HCT116 (cell line): ENCODE data around the gene NDOR1. TPM values are rescaled to one million over a fixed set of nuclear protein-coding genes. Genes with fewer than 3 reads are reported as not detected.
A peak's percentile ranks its signal among the peaks of the same experiment; 100 is the strongest.

Experiments used
- ATAC-seq: fragments of 200-7000 bp; cut with Tn5 transposase; 2 replicates; pipeline ENCODE4 v1.9.1; 2020; ENCODE audit warnings: mild to moderate bottlenecking, moderate library complexity
- BruUV-seq: library from RNA; stranded (reverse); fragments of 400-500 nt; replicated peaks from 2 replicates; lab custom pipeline; 2021; lab: Mats Ljungman, UMichigan
- CTCF ChIA-PET: fragments of 300-600 bp; sonication (Branson Sonifier 250); formaldehyde crosslinking; loops from one replicate; lab custom pipeline; 2021; ENCODE audit warnings: antibody characterized with exemption; lab: Charles Lee
- POLR2A ChIA-PET: fragments of 300-600, 350-600 bp; sonication (Branson Sonifier 250); formaldehyde crosslinking; loops from one replicate; lab custom pipeline; 2021; ENCODE audit warnings: antibody characterized with exemption; lab: Charles Lee
- RAD21 ChIA-PET, 2 experiments: fragments of 300-600 bp; sonication (Branson Sonifier 250); formaldehyde crosslinking; loops; one replicate each; lab custom pipeline; 2023; ENCODE audit warnings: low total read pairs in 2 of 2; ENCODE audit not compliant: uncharacterized antibody in 2 of 2, unreplicated experiment in 2 of 2, low non-redundant PET in 1 of 2; lab: Charles Lee
- DNase-seq: peaks from one replicate; pipeline ENCODE4 v3.0.0-alpha.2; 2010; ENCODE audit warnings: low read depth, low spot score
- H2AFZ ChIP-seq: fragments of 200-600 bp; shearing (Covaris generic), sonication (generic); 2 replicates; pipeline ENCODE4 v1.6.1; 2017; ENCODE audit warnings: low read depth, mixed run types, mixed read lengths, antibody characterized with exemption, low read length; ENCODE audit not compliant: poor library complexity, severe bottlenecking
- H3K27ac ChIP-seq: 2 replicates; pipeline ENCODE4 v1.5.1; 2012; ENCODE audit warnings: low read depth, low read length
- H3K27me3 ChIP-seq: fragments of 200-600 bp; sonication (generic); 2 replicates; pipeline ENCODE4 v1.6.1; 2016; ENCODE audit warnings: mixed run types, low read length, mixed read lengths; ENCODE audit not compliant: insufficient read depth
- H3K36me3 ChIP-seq, 2 experiments: fragments of 200-500 bp in 1 of 2; fragments of 200-600 bp in 1 of 2; sonication (Bioruptor generic) in 1 of 2; sonication (generic) in 1 of 2; 2 replicates each; pipeline versions ENCODE4 v1.5.1 to v1.6.1; 2014 to 2016; ENCODE audit warnings: low read length in 2 of 2, inconsistent platforms in 1 of 2, mixed read lengths in 1 of 2, mixed run types in 1 of 2; ENCODE audit not compliant: insufficient read depth in 2 of 2, control insufficient read depth in 1 of 2
- H3K4me1 ChIP-seq, 2 experiments: fragments of 200-600 bp in 1 of 2; sonication (generic) in 1 of 2; 2 replicates each; pipeline versions ENCODE4 v1.5.1 to v1.6.1; 2012 to 2017; ENCODE audit warnings: low read length in 2 of 2, inconsistent platforms in 1 of 2, mild to moderate bottlenecking in 1 of 2, mixed read lengths in 1 of 2, mixed run types in 1 of 2, moderate library complexity in 1 of 2; ENCODE audit not compliant: insufficient read depth in 2 of 2, control insufficient read depth in 1 of 2
- H3K4me2 ChIP-seq: fragments of 200-600 bp; sonication (generic); 2 replicates; pipeline ENCODE4 v1.6.1; 2017; ENCODE audit warnings: mixed run types, low read length, mixed read lengths
- H3K4me3 ChIP-seq, 2 experiments: fragments of 200-600 bp in 1 of 2; sonication (generic) in 1 of 2; replicated peaks in 1 of 2; 2 replicates each; pipeline ENCODE4 v1.5.1; 2011 to 2016; ENCODE audit warnings: low read length in 2 of 2, control low read depth in 1 of 2, low read depth in 1 of 2, mild to moderate bottlenecking in 1 of 2, mixed read lengths in 1 of 2, mixed run types in 1 of 2
- H3K79me2 ChIP-seq: fragments of 200-600 bp; sonication (generic); 2 replicates; pipeline ENCODE4 v1.6.1; 2017; ENCODE audit warnings: mild to moderate bottlenecking, mixed run types, low read length, moderate library complexity, mixed read lengths; ENCODE audit not compliant: insufficient read depth
- H3K9ac ChIP-seq: fragments of 200-600 bp; sonication (generic); 2 replicates; pipeline ENCODE4 v1.6.1; 2016; ENCODE audit warnings: low read length, mixed read lengths
- H3K9me2 ChIP-seq: fragments of 200-600 bp; sonication (generic), shearing (Covaris generic); 2 replicates; pipeline ENCODE4 v1.6.1; 2017; ENCODE audit warnings: mixed run types, mild to moderate bottlenecking, moderate library complexity; ENCODE audit not compliant: insufficient read depth
- H3K9me3 ChIP-seq, 2 experiments: fragments of 200-500 bp in 1 of 2; fragments of 200-600 bp in 1 of 2; sonication (Bioruptor generic) in 1 of 2; sonication (generic) in 1 of 2; 2 replicates each; pipeline ENCODE4 v1.6.1; 2014 to 2017; ENCODE audit warnings: low read length in 2 of 2, mixed read lengths in 2 of 2, inconsistent platforms in 1 of 2, low read depth in 1 of 2, mild to moderate bottlenecking in 1 of 2, mixed run types in 1 of 2, moderate library complexity in 1 of 2; ENCODE audit not compliant: control insufficient read depth in 1 of 2, insufficient read depth in 1 of 2
- H4K20me1 ChIP-seq: fragments of 200-600 bp; sonication (generic), shearing (Covaris generic); 2 replicates; pipeline ENCODE4 v1.6.1; 2017; ENCODE audit warnings: mixed run types, mild to moderate bottlenecking, moderate library complexity; ENCODE audit not compliant: insufficient read depth
- ATF3 ChIP-seq: IDR thresholded peaks from 2 replicates; pipeline ENCODE4 v1.6.1; 2012
- CTCF ChIP-seq, 3 experiments: fragments of 200-600 bp in 1 of 3; sonication (generic) in 1 of 3; IDR thresholded peaks in 2 of 3; conservative IDR thresholded peaks in 1 of 3; 2 replicates each; pipeline ENCODE4 v1.5.1; 2012 to 2017; ENCODE audit warnings: low read depth in 2 of 3, low read length in 2 of 3, antibody characterized with exemption in 1 of 3, borderline replicate concordance in 1 of 3, control low read depth in 1 of 3, mild to moderate bottlenecking in 1 of 3, mixed read lengths in 1 of 3, mixed run types in 1 of 3, moderate library complexity in 1 of 3; ENCODE audit not compliant: insufficient read depth in 1 of 3
- POLR2A ChIP-seq: IDR thresholded peaks from 2 replicates; pipeline ENCODE4 v1.7.0; 2011; ENCODE audit warnings: borderline replicate concordance; ENCODE audit not compliant: insufficient read depth, insufficient read length; ENCODE audit errors: extremely low read depth
- SRF ChIP-seq: IDR thresholded peaks from 2 replicates; pipeline ENCODE4 v1.6.1; 2012; ENCODE audit warnings: low read depth
- YY1 ChIP-seq: IDR thresholded peaks from 2 replicates; pipeline ENCODE4 v1.6.1; 2011; ENCODE audit warnings: low read length, low read depth, moderate library complexity, mild to moderate bottlenecking; ENCODE audit not compliant: insufficient replicate concordance; ENCODE audit errors: extremely low read depth
- ZFX ChIP-seq: fragments of 450-650 bp; IDR thresholded peaks from 2 replicates; pipeline ENCODE4 v1.6.1; 2017
- ZNF274 ChIP-seq: fragments of 200-500 bp; sonication (Bioruptor generic); IDR thresholded peaks from 2 replicates; pipeline ENCODE4 v1.6.1; 2014; ENCODE audit warnings: mild to moderate bottlenecking, low read depth, low read length, inconsistent platforms
- intact Hi-C: fragments of 100-400 bp; cut with micrococcal nuclease; formaldehyde crosslinking; loops from 2 replicates; pipeline ENCODE4 v1.10.0; 2022
- total RNA-seq: library from RNA; stranded (reverse); gene quantifications from one replicate; pipeline ENCODE4 v1.2.1, GENCODE V29; 2021; ENCODE audit not compliant: unreplicated experiment

NDOR1 gene
- total RNA-seq, 1 experiment from 2014 or later: 28.4 TPM

GRCh38 chr9:137240841-137241489 lies 35.5 kb downstream of the NDOR1 start, which contains the start of gene TUBB4B (continued):
- TF ChIP-seq ATF3 (no peak), CTCF (IDR thresholded peaks at IDR 0.05 in 2 of 3, conservative IDR thresholded peaks at IDR 0.05 in 1 of 3; ENCODE audit: borderline replicate concordance in 1 of 3, insufficient read depth in 1 of 3, low read depth in 2 of 3, low read length in 2 of 3) (no peak), ZFX (no peak), SRF (no peak), YY1 (peak; percentile 87), ZNF274 (no peak), POLR2A (peak; percentile 98)

- H3K9me3 ChIP-seq: no peaks in the 10 kb centered on the region
- TSS peak; percentile 74 for BruUV-seq
- no peaks in the 10 kb centered on the region for H3K27me3 ChIP-seq
- ATAC-seq: peak; percentile 14
- H3K4me1 ChIP-seq: peaks cover 29 to 55% of the 10 kb centered on the region in 2 experiments
- H4K20me1 ChIP-seq: peaks cover 21% of the 10 kb centered on the region; the same call in 1 of the 2 replicates
- peak overlapping the region; percentile 93 for H3K9ac ChIP-seq
- TF ChIP-seq ZFX (peak; percentile 33; the same call in 1 of the 2 replicates), YY1 (no peak)
- intact Hi-C loops: loop anchor here (1.0 kb wide), 2 partner anchors 14 to 41 kb away; partner anchors contain the start of genes NELFB and TPRN
- CTCF ChIA-PET: interaction anchor here (0.6 to 1.9 kb wide), 6 partner anchors 12 to 212 kb away, joined by 3 to 10 read pairs (median 4); partner anchors contain the start of gene MAN1B1
- H3K4me2 ChIP-seq: peak overlapping the region; percentile 98
- RAD21 ChIA-PET: interaction anchor here in 1 of 2 experiments (0.6 kb wide), 1 partner anchor 45 kb away, joined by 4 read pairs; no protein-coding TSS in a partner anchor
- no peak overlapping the region for H2AFZ ChIP-seq
- H3K27ac ChIP-seq: peak overlapping the region; percentile 96
- POLR2A ChIA-PET: interaction anchor here (0.7 to 1.9 kb wide), 22 partner anchors 8 to 195 kb away, joined by 3 to 39 read pairs (median 6); partner anchors contain the start of genes ANAPC2, MAN1B1, NELFB and RNF224
- peaks cover 40% of the 10 kb centered on the region for H3K79me2 ChIP-seq
- no peaks in the 10 kb centered on the region for H3K9me2 ChIP-seq
- no peak for DNase-seq
- peak overlapping the region; percentile 85 to 96 for H3K4me3 ChIP-seq
- H3K36me3 ChIP-seq: peaks cover 11 to 21% of the 10 kb centered on the region in 2 experiments
These were observed 36.2 kb downstream of the NDOR1 start for GRCh38 chr9:137241490-137242268.
